ENCODE measurements around the gene CREBBP.

GRCh38 chr16:3859889-3860288 lies 20.6 kb downstream of the CREBBP start:
- TF ChIP-seq CTCF (conservative IDR thresholded peaks at IDR 0.05) (no peak), ZFX (IDR thresholded peaks at IDR 0.05) (no peak)
